Astrocyte (in vitro differentiated cells and primary cell): ENCODE data around the gene TEAD1.

Experiments used
- CTCF ChIP-seq: IDR thresholded peaks from 2 replicates; pipeline ENCODE4 v1.5.1; 2011; ENCODE audit warnings: low read depth, mild to moderate bottlenecking, inconsistent platforms, low read length, moderate library complexity; ENCODE audit not compliant: insufficient read depth
- EZH2 ChIP-seq: IDR thresholded peaks from 2 replicates; pipeline ENCODE4 v1.6.1; 2012; ENCODE audit warnings: mild to moderate bottlenecking, low read length, inconsistent platforms; ENCODE audit not compliant: insufficient read depth

- TF ChIP-seq CTCF: no peak
- TF ChIP-seq EZH2: no peak
Measured at GRCh38 chr11:12817681-12818332, 143.6 kb downstream of the TEAD1 start.
